8988T (cell line): Measurements from ENCODE around the gene MAP3K15.

ENCODE experiments used
- DNase-seq: peaks from one replicate; pipeline ENCODE4 v3.0.0; 2011

The MAP3K15 gene

GRCh38 chrX:19388741-19389140 is 126.6 kb downstream of the MAP3K15 start:
- no peak for DNase-seq

- no peak for DNase-seq
Measured at GRCh38 chrX:19388064-19388679, 127.1 kb downstream of the MAP3K15 start.

GRCh38 chrX:19386679-19387078 is 128.6 kb downstream of the MAP3K15 start:
- no peak for DNase-seq

GRCh38 chrX:19382555-19383145 is 132.7 kb downstream of the MAP3K15 start:
- peak; percentile 46 for DNase-seq

- DNase-seq: no peak
Measured at GRCh38 chrX:19381326-19381725, 134.0 kb downstream of the MAP3K15 start.

GRCh38 chrX:19377799-19378198 is 137.5 kb downstream of the MAP3K15 start:
- DNase-seq: no peak

GRCh38 chrX:19375546-19375945 is 139.8 kb downstream of the MAP3K15 start:
- DNase-seq: no peak

GRCh38 chrX:19373351-19373891 is 141.9 kb downstream of the MAP3K15 start:
- no peak for DNase-seq

- DNase-seq: no peak
Measured at GRCh38 chrX:19372547-19373331, 142.6 kb downstream of the MAP3K15 start.

GRCh38 chrX:19372170-19372546 is 143.2 kb downstream of the MAP3K15 start:
- peak; percentile 55 for DNase-seq

GRCh38 chrX:19370061-19370460 is 145.2 kb downstream of the MAP3K15 start:
- no peak for DNase-seq

- no peak for DNase-seq
Measured at GRCh38 chrX:19368576-19368975, 146.7 kb downstream of the MAP3K15 start.

GRCh38 chrX:19361701-19362100 is 153.6 kb downstream of the MAP3K15 start:
- no peak for DNase-seq

GRCh38 chrX:19360903-19361302 is 154.4 kb downstream of the MAP3K15 start:
- DNase-seq: no peak

GRCh38 chrX:19358521-19358920 is 156.8 kb downstream of the MAP3K15 start:
- no peak for DNase-seq

- no peak for DNase-seq
Measured at GRCh38 chrX:19354625-19355024, 160.7 kb downstream of the MAP3K15 start.

GRCh38 chrX:19350941-19351384 is 164.3 kb downstream of the MAP3K15 start:
- DNase-seq: no peak

- DNase-seq: no peak
Measured at GRCh38 chrX:19349264-19349663, 166.0 kb downstream of the MAP3K15 start.

- no peak for DNase-seq
Measured at GRCh38 chrX:19347916-19348315, 167.4 kb downstream of the MAP3K15 start.

GRCh38 chrX:19344661-19345060 is 170.6 kb downstream of the MAP3K15 start:
- DNase-seq: no peak

- peak; percentile 54 for DNase-seq
Measured at GRCh38 chrX:19343535-19344408, 171.5 kb downstream of the MAP3K15 start, which contains the start of gene PDHA1. TSS of gene PDHA1 (plus strand) at chrX:19343927. CDS start at chrX:19344038, 111 bp downstream.

- no peak for DNase-seq
Measured at GRCh38 chrX:19343085-19343534, 172.2 kb downstream of the MAP3K15 start.
